LHCN-M2 (cell line): ENCODE data around the gene HEMGN. TPM values are rescaled to one million over a fixed set of nuclear protein-coding genes. Genes with fewer than 3 reads are reported as not detected.

ENCODE experiments used
- DNase-seq: peaks from one replicate; pipeline ENCODE4 v3.0.0-alpha.2; 2012; ENCODE audit warnings: low read depth
- total RNA-seq: library from RNA; depleted of rRNA; stranded (reverse); fragments of >200 nt; gene quantifications from 2 replicates; pipeline ENCODE4 v1.2.3, GENCODE V29; 2014

Gene HEMGN
- total RNA-seq, 1 experiment from 2014 or later = not detected

GRCh38 chr9:97930972-97931371 is 7.0 kb downstream of the HEMGN start:
- no peak for DNase-seq

- DNase-seq = no peak
Observed at GRCh38 chr9:97928986-97929604, 8.9 kb downstream of the HEMGN start.

DNA sequence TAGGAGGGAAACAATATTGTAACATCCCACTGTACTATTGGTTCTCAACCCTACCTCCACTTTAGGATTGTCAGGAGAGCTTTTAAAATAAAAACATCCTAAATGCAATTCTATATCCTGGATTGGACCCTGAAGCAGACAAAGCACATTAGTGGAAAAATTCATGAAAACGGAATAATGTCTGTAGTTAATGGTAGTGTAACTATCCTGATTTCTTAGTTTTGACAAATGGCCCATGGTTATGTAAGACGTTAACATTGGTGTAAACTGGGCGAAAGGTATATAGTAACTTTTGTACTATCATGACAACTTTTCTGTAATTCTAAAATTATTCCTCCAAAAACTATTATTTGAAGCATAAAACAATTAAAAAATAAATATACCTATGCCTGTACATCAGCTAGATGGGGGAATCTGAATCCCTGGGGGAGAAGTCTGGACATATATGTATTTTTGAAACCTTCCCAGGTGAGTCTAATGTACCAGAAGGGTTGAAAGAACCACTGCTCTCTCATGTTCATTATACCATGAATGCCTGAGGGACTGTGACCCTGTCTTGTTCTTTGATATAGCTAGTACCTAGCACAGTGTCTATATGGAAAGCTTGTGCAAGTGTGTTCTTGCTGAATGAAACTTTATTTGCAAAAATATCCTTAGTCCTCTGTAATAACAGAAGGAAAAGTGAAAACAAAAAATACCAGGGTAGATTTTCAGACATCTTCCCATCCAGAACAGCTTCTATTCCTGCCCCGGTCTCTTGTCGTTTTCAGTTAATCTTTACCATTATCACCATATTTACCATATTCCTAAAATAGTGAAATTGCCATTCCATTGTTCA is 12.3 kb downstream of the HEMGN start:
- no peak for DNase-seq

- no peak for DNase-seq
Observed at GRCh38 chr9:97924386-97924785, 13.6 kb downstream of the HEMGN start.

DNA sequence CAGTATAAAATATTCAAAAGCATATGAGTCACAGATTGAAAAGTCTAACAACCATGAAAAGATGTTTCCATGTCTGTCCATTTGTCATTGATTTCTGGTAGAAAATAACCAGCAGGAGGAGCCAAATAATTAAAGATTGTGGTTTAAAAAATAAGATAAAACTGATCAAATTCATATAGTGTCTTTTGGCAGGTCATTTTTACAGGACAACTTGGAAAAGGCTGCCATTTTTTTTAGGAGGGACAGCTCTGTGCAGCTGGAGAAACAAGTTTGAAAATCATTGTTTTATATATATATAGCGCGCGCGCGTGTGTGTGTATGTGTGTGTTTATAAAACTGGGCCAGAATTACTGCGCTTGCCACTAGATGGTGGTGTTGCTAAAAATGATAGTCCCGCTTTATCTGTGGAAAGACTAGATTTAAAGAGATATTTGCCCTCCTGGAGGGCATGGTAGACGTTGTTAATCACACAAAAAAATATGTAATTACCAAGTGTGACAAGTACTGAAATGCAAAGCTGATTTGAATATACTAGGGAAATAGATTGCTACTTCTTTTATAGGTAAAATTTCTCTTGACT is 14.4 kb downstream of the HEMGN start:
- DNase-seq = peak; percentile 83

GRCh38 chr9:97921959-97922724 is 15.8 kb downstream of the HEMGN start, which contains the start of gene TRMO:
TRMO (minus strand) TSS chr9:97922500; CDS start chr9:97922493, 7 bp downstream.
- DNase-seq = peak; percentile 97

- DNase-seq = no peak
Observed at GRCh38 chr9:97919217-97919813, 18.7 kb downstream of the HEMGN start.

GRCh38 chr9:97918611-97919010 is 19.4 kb downstream of the HEMGN start:
- no peak for DNase-seq

- DNase-seq = no peak
Observed at GRCh38 chr9:97911970-97912369, 26.0 kb downstream of the HEMGN start.

- peak; percentile 18 for DNase-seq
Observed at GRCh38 chr9:97911528-97911927, 26.4 kb downstream of the HEMGN start.

DNA sequence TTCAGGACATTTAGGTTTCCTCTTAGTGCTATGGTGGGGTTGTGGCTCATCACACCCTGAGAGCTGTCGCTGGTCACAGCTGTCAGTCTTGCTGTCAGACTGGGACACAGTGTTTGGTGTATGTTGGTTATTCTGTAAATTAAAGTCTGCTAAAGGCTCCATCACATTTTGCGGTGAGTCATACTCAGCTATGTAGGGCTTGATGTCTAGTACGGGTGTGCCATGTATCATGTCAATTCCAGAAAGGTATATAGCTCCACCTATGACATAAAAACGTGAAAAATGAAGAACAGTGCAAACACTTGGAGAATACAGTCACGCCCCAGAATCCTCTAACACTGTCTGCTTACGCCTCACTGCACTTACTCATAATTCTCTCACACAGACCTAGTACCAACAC is 27.6 kb downstream of the HEMGN start:
- DNase-seq = no peak

DNA sequence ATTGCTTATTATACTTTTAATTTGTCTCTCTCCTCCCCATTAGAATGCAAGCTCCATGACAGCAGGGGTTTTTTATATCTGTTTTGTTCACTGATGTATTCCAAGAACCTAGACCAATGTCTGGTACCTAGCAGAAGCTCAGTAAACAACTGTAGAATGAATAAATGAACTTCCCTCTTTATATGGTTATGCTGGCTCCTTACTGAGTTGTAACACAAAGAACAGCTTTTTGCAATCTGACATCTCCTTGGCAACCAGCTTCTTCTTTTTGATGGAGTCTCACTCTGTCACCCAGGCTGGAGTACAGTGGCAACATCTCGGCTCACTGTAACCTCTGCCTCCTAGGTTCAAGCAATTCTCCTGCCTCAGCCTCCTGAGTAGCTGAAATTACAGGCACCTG is 29.3 kb downstream of the HEMGN start:
- DNase-seq = no peak

DNA sequence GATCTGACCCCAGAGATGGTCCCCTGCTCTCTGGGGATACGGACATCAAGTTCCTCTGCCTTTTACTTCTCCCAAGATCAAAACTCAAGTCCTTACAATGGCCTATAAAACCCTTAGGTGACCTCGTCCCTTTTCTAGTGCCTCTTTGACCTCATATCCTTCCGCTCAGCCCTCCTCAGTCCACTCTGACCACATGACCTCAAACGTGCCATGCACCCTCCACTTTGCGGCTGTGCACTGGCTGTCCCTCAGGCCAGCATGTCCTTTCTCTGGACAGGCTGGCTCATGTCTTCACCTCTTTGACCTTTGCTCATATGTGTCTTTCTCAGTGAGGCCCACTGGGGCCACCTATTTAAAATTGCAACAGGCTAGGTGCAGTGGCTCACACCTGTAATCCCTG is 30.3 kb downstream of the HEMGN start:
- no peak for DNase-seq

DNA sequence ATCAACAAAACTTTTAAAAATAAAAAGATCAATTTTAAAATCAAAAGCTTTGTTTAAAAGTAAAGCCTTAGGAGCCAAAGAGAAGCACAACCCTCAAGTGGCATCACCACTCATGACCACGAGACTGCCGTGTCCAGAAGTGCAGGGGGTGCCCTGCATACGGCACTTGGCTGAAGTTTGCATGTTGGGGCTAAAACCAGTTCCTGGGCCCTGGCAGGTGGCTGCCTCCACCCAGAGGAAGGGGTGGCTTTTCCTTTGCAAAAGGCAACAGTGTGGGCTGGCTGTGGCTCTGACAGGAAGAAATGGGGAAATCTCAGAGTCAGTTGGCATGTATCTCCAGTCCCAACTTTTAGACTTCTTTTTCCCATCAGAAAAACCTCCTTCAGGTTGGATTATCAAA is 30.9 kb downstream of the HEMGN start:
- no peak for DNase-seq

GRCh38 chr9:97906236-97906831 is 31.6 kb downstream of the HEMGN start:
- DNase-seq = no peak

DNA sequence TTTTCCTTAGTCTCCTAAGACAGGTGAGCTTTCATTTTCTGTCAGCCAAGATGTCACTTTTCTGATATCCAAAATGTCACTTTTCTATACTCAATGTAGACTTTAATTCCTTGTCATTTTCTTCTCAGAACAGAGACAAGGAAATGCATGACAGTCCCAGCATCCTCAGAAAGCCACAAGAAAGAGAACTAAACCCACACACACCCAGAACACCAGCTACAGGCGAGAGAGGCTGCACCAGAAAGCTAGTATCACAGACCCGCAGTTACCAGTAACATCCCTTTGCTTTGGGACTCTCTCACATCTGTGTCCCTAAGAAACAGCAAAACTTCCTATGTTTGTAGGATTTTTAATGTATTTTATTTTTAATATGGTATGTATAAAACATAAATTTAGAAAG is 32.7 kb downstream of the HEMGN start:
- no peak for DNase-seq

DNA sequence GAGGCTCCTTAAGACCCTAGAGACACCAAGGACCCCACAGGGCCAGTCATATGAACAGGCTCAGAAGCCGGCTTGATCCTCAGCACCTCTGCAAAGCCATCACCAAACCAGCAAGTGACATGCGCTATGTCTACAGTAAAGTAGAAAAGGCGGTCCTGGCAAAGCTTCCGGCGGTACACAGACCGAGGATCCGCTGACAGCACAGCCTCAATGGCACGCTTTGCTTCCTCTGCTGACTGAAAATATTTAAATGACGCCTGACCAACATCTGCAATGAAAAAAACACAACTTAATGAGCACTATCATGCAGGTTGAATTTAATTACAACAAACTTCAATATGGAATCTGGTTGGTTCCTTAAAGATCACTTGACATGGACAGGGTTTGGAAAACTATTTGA is 33.2 kb downstream of the HEMGN start:
- DNase-seq = no peak

DNA sequence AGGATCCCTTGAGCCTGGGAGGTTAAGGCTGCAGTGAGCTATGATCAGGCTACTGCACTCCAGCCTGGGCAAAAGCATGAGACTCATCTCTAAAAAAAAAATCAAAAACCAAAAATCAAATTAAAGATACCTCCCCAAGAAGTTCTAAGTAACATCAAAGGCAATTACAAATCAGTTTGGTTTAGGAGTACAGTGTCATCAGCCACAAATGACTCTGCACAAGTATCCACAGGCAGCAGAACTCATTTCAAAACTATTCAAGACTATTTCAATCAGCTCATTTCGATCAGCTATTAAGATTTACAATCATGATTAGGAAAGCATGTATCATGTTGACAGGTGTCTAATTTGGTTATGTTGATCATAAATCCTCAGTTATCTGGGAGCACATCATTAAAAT is 34.8 kb downstream of the HEMGN start:
- DNase-seq = no peak

DNA sequence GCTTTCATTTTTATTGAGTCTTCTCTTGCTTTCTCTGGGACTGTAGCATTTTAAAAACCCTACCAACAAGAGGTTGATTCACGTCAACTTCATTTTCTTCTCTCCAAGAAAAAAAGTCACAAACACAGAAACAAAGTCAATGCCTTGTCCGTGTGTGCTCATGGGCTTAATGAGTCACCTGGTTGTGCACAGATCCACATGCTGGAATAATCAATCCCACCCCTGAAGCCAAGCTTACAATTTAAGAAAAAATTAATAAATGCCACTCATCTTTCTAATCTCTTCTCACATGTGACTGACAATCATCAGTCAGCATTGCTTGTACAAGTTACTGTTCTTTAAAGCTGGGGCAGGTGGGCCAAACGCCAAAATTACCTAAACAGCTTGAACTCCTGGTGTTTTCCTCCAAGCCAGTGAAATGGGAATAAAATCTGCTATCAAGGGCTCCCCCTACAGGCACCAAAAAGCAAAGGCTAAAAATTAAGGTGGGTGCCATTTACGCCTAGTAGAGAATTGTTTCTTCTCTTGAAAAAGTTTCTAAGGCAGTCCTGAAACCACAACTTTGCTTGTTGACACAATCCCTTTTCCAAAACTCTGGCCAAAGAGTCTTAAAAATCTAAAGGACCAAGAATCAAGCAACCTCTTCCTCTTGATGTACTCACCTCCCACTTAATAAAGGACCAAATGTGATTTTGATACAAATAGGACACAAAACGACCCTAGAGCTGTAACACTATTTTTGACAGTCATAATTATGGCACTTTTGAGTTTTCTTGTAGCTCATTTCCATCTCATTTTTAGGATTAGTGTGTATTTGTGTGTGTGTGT is 37.0 kb downstream of the HEMGN start:
- peak; percentile 46 for DNase-seq

DNA sequence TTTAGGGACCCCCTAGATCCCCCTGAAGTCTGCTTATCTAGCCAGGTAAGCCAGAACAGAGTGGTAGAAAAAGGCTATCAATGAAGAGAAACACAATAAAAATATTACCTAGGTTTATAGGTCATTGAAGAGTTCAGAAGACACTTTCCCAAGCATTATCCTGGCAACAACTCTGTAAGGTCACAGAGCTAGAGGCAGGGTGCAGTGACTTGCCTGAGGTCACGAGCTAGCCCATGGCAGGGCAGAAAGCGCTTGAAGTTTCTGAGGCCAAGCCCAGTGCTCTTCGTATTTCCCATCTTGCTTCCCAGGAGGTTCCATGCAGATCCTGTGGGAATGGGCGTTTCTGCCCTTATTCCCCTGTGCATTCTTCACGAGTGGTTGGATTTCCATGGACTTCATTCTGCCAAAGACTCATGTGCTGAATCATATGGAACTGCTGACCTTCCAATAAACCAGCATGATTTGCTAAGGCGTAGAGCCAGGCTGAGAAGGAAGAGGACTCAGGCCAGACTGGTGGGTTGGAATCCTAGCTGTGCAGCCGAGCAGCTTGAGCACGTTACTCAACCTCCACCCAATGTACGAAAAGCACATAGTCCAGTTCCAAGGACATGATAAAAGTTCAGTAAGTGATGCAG is 37.8 kb downstream of the HEMGN start:
- no peak for DNase-seq
